Measurements from ENCODE around the gene POU2AF1. TPM values are rescaled to one million over a fixed set of nuclear protein-coding genes. Genes with fewer than 3 reads are reported as not detected.

POU2AF1 gene
- total RNA-seq, 4 donors from 2014 or later, result under 0.01 to 2.9 (median 2.6) TPM; not detected in 1

DNA sequence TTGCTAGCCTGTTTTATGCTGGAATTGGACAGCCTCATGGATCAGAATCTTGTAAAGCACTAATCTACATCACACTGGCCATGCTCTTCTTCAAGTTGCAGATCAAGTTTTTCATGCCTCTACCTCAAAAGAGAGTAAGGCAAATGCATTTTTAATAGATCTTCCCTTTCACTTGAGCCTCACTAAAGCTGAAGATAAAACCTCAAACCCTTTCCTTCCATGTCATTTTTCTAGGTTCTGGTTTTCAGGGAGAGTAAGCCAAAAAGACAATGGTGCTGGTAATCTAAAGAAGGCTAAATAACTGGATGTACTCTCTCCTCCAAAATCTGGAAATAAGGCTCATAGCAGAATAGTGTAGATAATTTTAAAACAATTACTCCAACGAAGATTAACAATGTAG lies 28.3 kb downstream of the POU2AF1 start:
- no peak for DNase-seq
- Histone ChIP-seq H3K4me1 (peaks cover 0 to 12% of the 10 kb centered on the region in 2 donors), H3K36me3 (no peaks in the 10 kb centered on the region), H3K9me3 (no peaks in the 10 kb centered on the region), H3K27me3 (no peaks in the 10 kb centered on the region), H3K27ac (peak overlapping the region; percentile 59 to 67), H3K4me3 (no peak overlapping the region)
- TF ChIP-seq POLR2A (IDR thresholded peaks at IDR 0.05), result no peak
- TF ChIP-seq, protein P1, sequence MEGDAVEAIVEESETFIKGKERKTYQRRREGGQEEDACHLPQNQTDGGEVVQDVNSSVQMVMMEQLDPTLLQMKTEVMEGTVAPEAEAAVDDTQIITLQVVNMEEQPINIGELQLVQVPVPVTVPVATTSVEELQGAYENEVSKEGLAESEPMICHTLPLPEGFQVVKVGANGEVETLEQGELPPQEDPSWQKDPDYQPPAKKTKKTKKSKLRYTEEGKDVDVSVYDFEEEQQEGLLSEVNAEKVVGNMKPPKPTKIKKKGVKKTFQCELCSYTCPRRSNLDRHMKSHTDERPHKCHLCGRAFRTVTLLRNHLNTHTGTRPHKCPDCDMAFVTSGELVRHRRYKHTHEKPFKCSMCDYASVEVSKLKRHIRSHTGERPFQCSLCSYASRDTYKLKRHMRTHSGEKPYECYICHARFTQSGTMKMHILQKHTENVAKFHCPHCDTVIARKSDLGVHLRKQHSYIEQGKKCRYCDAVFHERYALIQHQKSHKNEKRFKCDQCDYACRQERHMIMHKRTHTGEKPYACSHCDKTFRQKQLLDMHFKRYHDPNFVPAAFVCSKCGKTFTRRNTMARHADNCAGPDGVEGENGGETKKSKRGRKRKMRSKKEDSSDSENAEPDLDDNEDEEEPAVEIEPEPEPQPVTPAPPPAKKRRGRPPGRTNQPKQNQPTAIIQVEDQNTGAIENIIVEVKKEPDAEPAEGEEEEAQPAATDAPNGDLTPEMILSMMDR (IDR thresholded peaks at IDR 0.05), result no peak
- intact Hi-C loops (cut with DNase I; ENCODE audit: low total_unique reads), result no loop called here

DNA sequence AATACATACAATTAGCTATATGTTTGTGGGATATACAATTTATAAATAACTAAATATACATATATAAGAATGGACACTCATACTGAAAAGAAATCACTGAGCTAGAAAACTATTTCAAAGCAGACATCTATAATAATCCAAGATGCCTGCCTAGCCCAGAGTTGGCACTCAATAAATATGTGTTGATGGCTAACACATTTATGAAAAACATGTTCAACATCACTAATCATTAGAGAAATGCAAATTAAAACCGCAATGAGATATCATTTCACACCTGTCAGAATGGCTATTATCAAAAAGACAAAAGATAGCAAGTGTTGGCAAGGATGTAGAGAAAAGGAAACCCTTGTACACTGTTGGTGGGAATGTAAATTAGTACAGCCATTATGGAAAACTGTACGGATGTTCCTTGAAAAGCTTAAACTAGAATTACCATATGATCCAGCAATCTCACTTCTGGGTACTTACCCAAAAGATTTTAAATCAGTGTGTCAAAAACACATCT lies 29.8 kb downstream of the POU2AF1 start:
- H3K36me3 ChIP-seq, result no peaks in the 10 kb centered on the region
- no peak for DNase-seq
- H3K9me3 ChIP-seq, result no peaks in the 10 kb centered on the region
- no peak for TF ChIP-seq POLR2A (IDR thresholded peaks at IDR 0.05)
- TF ChIP-seq, protein P1 (IDR thresholded peaks at IDR 0.05), result no peak
- H3K27me3 ChIP-seq, result no peaks in the 10 kb centered on the region
- H3K27ac ChIP-seq, result no peak overlapping the region
- H3K4me1 ChIP-seq, result peaks cover 0 to 12% of the 10 kb centered on the region in 2 donors
- intact Hi-C loops (cut with DNase I; ENCODE audit: low total_unique reads), result no loop called here
- H3K4me3 ChIP-seq, result no peak overlapping the region

DNA sequence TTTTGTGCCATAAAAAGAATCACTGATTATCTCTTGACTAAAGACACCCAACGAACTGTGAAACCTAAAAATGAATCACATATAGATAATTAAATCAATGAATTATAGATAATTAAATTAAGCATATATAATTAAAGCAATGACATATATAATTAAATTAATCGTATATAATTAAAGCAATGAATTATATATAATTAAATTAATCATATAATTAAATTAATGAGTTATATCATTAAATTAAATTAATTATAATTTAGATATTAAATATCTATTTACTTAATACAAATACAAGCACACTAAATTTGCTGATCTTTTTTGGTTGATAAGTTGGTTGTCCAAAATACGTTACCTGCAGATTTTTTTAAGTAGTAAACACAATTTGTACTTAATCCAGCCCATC lies 30.9 kb downstream of the POU2AF1 start:
- no peak overlapping the region for H3K27ac ChIP-seq
- DNase-seq, result no peak

DNA sequence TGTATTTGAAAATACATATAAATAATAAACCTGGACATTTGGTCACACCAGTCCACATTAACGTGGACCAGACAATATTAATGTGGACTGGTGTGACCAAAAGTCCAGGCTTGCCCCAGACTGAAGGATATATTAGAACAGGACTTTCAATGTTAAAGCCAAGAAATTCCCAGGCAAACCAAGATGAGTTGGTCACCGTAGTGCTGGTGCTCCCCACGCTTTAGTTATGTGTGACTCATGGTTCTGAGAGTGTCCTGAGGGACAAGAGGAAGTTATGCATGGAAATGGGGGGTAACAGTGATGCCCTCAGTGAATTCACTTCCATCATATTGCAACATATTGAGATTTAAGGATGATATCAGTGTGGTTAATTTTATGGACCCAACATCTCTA lies 31.4 kb downstream of the POU2AF1 start:
- DNase-seq, result no peak
- intact Hi-C loops (cut with DNase I; ENCODE audit: low total_unique reads), result no loop called here
- H3K27ac ChIP-seq, result peak overlapping the region in 1 of 2 donors; percentile 30

More for the DNA sequence above, 30.9 kb downstream of the POU2AF1 start:
- Histone ChIP-seq H3K36me3 (no peaks in the 10 kb centered on the region), H3K4me3 (no peak overlapping the region), H3K4me1 (peaks cover 0 to 9% of the 10 kb centered on the region in 2 donors), H3K27me3 (no peaks in the 10 kb centered on the region), H3K9me3 (no peaks in the 10 kb centered on the region)
- intact Hi-C loops (cut with DNase I; ENCODE audit: low total_unique reads), result no loop called here
- TF ChIP-seq, protein P1 (IDR thresholded peaks at IDR 0.05), result no peak
- no peak for TF ChIP-seq POLR2A (IDR thresholded peaks at IDR 0.05)

DNA sequence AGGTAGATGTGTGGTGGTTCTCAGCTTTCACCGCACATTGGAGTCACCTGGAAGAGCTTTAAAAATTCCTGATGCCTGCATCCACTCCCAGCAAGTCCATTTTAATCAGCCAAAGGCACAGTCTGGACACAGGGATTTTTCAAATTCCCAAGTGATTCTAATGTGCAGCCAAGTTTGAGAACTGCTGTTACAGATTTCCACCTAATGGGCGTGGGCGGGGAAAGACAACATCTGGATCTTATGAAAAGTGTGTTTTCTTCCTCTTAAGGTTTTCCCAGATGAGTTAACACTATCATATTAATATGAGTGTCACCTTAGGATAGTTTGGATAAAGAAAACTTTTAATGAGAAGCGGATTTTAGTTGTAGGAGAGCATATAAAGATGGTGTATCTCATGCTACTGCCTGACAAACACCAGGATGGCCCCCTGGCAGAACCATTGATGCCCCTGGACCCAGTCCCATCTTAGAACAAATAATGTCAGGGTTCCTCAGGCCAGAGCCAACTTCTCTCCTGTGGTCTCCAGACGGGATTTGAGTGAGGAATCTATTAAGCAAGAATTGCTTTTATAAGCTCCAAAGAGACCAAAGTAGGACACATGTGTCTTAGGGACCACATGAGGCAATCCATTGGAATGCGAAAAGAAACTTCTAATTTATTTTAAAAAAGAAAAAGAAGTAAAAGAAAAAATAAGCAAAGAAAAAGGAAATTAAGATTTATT lies 31.9 kb downstream of the POU2AF1 start:
- intact Hi-C loops (cut with DNase I; ENCODE audit: low total_unique reads), result no loop called here
- DNase-seq, result peak; percentile 49 to 62
- H3K4me3 ChIP-seq, result no peak overlapping the region
- no peaks in the 10 kb centered on the region for H3K36me3 ChIP-seq
- H3K9me3 ChIP-seq, result no peaks in the 10 kb centered on the region
- TF ChIP-seq, protein P1 (IDR thresholded peaks at IDR 0.05), result no peak
- TF ChIP-seq POLR2A (IDR thresholded peaks at IDR 0.05), result no peak
- H3K4me1 ChIP-seq, result peaks cover 0 to 5% of the 10 kb centered on the region in 2 donors
- no peaks in the 10 kb centered on the region for H3K27me3 ChIP-seq
- H3K27ac ChIP-seq, result peak overlapping the region; percentile 38 to 45

More for the DNA sequence above, 31.4 kb downstream of the POU2AF1 start:
- H3K9me3 ChIP-seq, result no peaks in the 10 kb centered on the region
- no peaks in the 10 kb centered on the region for H3K27me3 ChIP-seq
- no peak for TF ChIP-seq POLR2A (IDR thresholded peaks at IDR 0.05)
- TF ChIP-seq, protein P1 (IDR thresholded peaks at IDR 0.05), result no peak
- H3K36me3 ChIP-seq, result no peaks in the 10 kb centered on the region
- H3K4me1 ChIP-seq, result peaks cover 0 to 5% of the 10 kb centered on the region in 2 donors
- H3K4me3 ChIP-seq, result no peak overlapping the region
